ENCODE results near the gene UQCC3. TPM values are rescaled to one million over a fixed set of nuclear protein-coding genes. Genes with fewer than 3 reads are reported as not detected.

The UQCC3 gene, protein sequence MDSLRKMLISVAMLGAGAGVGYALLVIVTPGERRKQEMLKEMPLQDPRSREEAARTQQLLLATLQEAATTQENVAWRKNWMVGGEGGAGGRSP
- 18.6 and 27.9 TPM in 2 replicates for total RNA-seq

GRCh38 chr11:62671608-62672389, at the start of gene UQCC3, which contains the start of gene LBHD1:
Gene UQCC3 (plus strand): TSS chr11:62671673. CDS start chr11:62671746, 73 bp downstream.
Gene LBHD1 (minus strand): TSS chr11:62672267. CDS start chr11:62670031, 2,236 bp downstream.
- no peak for DNase-seq (ENCODE audit: low read depth)
- no peak for TF ChIP-seq CTCF (conservative IDR thresholded peaks at IDR 0.05; ENCODE audit: low read depth, low read length)
- H3K4me3 ChIP-seq (ENCODE audit: low read depth, low read length) = peak within 1 kb of the TSS; percentile 92

DNA sequence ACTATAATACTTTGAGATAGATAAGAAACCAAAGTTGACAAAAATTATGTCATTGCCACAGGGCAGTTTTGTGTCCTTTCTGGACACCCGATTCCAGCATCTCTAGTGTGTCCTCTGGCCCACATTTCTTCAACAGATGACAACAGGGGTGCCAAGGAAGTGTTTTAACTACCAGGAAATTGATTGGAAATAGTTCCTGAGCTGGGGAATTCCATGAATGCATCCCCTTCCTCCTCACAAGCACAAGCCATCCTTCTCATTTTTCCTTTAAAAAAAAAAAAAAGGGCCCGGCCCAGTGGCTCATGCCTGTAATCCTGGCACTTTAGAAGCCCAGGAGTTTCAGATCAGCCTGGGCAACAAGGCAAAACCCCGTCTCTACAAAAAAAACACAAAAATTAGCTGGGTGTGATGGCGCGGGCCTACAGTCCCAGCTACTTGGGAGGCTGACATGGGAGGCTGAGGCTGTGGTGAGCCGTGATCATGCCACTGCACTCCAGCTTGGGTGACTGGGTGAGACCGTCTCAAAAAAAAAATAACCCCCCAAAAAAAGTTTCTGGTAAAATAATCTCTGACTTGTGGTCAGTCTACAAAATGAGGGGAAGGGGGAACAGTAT, 48.9 kb upstream of the UQCC3 start:
- peak overlapping the region; percentile 20 for H3K4me3 ChIP-seq (ENCODE audit: low read depth, low read length)
- TF ChIP-seq CTCF (conservative IDR thresholded peaks at IDR 0.05; ENCODE audit: low read depth, low read length) = no peak
- DNase-seq (ENCODE audit: low read depth) = no peak

- H3K4me3 ChIP-seq (ENCODE audit: low read depth, low read length) = no peak overlapping the region
- DNase-seq (ENCODE audit: low read depth) = no peak
- peak; percentile 17 for TF ChIP-seq CTCF (conservative IDR thresholded peaks at IDR 0.05; ENCODE audit: low read depth, low read length)
Measured at GRCh38 chr11:62627713-62628112, 43.8 kb upstream of the UQCC3 start.

DNA sequence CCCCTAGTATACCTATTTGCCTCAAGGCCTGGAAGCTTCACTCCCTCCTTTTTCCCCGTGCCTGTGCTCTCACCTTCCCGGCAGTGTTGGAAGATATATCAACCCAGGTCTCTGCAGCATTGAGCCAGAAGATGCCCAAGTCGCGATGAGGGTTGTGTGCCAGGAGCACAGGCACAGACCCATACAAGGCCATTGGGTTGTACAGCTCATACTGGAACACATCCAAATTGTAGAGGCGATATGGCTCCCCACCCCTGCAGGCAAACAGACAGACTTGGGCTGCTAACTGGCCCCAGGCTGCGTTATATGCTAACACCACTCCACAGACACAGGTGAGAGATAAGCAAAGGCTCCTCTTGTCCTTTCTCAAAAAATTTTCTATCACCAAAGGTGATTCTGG, 39.0 kb upstream of the UQCC3 start:
- no peak for TF ChIP-seq CTCF (conservative IDR thresholded peaks at IDR 0.05; ENCODE audit: low read depth, low read length)
- DNase-seq (ENCODE audit: low read depth) = no peak
- H3K4me3 ChIP-seq (ENCODE audit: low read depth, low read length) = no peak overlapping the region

GRCh38 chr11:62644220-62644619, 27.3 kb upstream of the UQCC3 start:
- H3K4me3 ChIP-seq (ENCODE audit: low read depth, low read length) = no peak overlapping the region
- no peak for TF ChIP-seq CTCF (conservative IDR thresholded peaks at IDR 0.05; ENCODE audit: low read depth, low read length)
- no peak for DNase-seq (ENCODE audit: low read depth)

GRCh38 chr11:62645671-62645945, 25.9 kb upstream of the UQCC3 start:
- peak overlapping the region; percentile 99 for H3K4me3 ChIP-seq (ENCODE audit: low read depth, low read length)
- DNase-seq (ENCODE audit: low read depth) = no peak
- TF ChIP-seq CTCF (conservative IDR thresholded peaks at IDR 0.05; ENCODE audit: low read depth, low read length) = no peak
